Cortex of kidney (tissue), 1 donor: Measurements from ENCODE around the gene TPST2.

Experiments
- DNase-seq: peaks from one replicate; lab custom pipeline; 2025; lab: John Stamatoyannopoulos, UW

The TPST2 gene

DNA sequence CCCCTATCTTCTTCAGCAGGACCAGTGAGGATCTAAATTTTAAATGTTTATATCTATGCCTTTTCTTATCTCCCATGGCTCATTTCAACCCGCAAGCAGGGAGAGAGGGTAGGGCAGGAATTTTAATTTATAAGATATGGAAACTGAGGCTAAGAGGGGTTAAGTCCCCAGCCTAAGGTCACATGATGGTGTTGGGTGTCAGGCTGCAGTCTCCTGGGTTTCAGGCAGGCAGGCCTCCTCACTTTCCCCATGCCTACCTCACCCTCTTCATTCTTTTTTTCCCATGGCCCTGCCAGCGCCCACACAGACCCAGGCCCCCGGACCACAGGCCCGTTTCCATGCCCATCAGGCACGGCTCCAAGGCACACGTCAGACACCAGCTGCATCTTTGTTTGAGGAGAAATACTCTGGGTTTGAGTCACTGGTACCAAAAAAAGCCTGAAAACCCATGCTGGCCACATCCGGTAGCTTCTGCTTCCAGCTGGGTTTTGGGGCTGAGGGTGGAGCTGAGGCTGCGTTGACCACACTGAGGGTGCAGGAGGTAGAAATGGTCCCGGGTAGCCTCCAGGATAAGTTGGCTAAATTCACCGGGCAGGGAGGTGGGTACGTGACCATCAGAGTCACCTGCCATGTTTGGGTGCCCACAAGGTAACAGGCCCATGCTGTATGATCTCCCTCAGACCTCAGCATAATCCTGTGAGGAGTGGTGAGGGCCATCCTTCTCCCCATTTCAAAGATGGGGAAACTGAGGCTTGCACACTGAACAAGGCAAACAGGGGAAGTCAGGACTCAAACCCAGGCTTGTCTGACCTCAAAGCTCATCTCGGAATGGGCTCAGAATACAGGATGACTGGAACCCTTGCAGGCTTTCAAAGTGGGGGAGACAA lies 20.4 kb upstream of the TPST2 start:
- DNase-seq: no peak

DNA sequence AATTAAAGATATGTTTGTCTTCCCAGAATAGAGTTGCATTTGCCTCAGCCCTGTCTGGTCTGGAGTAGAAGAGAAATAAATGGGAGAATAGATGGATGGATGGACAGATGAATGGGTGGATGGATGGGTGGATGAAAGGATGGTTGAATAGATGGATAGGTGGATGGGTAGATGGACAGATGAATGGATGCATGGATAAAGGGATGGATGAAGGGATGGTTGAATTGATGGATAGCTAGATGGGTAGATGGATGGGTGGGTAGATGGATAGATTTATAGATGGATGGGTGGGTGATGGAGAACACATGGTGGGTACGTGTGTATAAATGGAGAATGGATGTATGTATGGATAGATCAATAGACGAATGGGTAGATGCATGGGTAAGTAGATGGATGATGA lies 19.4 kb upstream of the TPST2 start:
- DNase-seq: no peak

DNA sequence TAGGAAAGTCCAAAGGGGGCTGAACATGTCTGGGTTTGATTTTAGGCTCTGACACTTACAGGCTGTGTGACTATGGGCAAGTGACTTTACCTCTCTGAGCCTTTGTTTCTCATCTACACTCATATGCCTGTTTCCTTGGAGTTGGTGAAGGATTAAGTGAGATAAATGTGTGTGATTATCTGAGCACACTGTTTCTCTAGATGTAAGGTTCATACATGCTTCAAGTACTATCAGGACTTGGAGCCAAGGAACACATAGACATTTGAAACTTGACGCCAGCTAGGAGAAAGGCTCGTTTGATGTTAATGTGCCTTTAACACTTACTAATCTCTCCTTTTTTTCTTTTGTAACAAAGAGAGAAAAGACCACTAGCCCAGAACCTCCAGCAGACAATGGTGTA lies 18.2 kb upstream of the TPST2 start:
- no peak for DNase-seq

DNA sequence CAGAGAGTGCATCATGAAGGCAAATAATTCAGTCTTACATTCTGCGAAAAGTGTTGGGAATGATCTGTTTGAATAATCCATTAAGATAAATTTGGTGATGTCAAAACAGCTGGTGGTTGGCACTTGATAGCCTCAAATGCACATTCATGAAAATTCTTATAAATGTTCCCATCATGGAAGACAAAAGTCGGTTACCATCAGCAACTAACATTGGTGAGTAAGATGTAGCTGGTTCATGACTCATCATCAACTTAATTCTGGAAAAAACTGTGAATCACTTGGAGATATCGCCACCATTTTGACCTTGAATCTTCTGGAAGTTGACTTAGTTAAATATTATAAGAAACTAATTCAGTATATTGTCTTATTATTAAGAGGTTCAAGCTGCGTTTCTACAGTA lies 16.7 kb upstream of the TPST2 start:
- no peak for DNase-seq

DNA sequence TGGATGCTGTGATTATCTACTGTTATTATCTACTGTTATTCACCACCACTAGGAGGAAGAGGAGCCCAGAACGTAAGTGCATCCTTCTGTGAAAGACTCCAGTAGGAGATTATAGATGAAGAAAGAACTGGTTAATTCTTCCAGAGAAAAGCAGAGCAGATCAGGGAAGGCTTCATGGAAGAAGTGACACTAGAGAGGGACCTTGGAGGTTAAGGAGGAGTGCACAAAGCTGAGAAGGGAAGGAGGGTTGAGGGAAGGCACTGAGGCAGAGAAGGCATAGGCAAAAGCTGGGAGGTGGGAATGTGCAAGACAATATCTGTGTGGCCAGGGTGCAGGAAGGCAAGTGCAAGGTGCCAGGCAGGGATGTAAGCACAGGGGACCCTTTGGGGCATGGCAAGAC lies 14.4 kb upstream of the TPST2 start:
- no peak for DNase-seq

DNA sequence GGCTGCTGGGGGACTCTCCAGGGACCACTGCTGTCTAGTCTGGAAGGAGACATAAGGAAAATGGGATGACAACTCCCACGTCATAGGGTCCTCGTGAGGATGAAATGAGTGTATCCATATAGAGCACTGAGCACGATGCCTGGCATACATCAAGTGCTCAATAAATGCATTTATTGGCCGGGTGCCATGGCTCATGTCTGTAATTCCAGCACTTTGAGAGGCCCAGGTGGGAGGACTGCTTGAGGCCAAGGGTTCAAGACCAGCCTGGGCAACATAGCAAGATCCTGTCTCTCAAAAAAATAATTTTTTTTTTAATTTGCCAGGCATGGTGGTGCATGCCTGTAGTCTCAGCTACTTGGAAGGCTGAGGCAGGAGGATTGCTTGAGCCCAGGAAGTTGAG lies 12.2 kb upstream of the TPST2 start:
- no peak for DNase-seq

DNA sequence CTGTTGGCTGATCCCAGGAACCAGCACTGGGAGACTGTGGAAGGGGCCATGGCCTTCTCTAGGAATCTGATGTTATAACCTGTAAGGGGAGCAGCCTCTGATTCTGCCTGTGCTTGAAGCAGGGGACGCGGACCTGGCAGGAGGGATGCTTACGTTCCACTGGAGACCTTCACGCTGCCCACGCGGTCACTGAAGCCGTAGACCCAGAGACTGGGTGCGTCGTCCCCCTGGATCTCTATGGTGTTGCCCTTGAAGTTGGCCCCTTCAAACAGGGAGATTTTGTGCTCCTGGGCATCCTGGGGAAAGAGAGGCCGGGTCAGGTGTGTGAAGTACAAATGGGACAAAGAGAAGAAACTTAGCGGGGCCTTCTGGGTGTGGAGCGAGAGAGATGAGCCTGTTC lies 11.8 kb upstream of the TPST2 start:
- DNase-seq: no peak

DNA sequence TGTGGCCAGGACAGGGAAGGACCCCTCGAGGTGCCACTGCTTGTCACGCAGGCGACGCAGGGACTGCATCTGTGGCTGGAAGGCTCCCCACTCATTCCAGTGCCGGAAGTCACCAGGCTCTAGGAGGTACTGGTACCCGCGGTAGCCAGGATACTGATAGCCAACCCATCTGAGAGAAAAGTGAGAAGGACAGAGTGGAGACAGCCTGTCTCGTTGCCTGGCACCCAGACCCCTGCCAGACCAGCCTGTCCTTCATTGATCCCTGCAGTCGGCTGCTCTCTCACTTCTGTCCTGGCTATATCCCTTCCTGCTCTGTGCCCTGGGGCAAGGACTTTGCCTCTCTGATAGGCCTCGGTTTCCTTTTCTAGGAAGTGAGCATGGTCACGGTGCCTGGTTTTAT lies 9.6 kb upstream of the TPST2 start:
- no peak for DNase-seq

DNA sequence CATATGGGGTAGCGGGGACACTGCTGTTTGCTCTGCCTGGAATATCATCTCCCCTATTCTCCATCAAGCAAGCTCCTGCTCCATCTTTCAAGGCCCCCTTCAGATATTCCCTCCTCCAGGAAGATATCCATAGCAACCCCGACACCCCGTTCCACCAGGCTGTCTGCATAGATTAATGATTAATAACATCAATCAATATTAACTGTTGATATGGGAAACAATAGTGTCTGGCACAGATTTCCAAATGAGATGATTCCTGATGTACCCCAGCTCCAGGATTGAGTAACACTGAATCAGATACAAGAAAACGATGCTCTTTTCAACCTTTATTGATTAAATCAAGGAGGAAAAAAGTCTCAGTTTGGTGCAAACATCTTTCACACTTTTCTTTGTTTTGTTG lies 7.5 kb upstream of the TPST2 start:
- no peak for DNase-seq

DNA sequence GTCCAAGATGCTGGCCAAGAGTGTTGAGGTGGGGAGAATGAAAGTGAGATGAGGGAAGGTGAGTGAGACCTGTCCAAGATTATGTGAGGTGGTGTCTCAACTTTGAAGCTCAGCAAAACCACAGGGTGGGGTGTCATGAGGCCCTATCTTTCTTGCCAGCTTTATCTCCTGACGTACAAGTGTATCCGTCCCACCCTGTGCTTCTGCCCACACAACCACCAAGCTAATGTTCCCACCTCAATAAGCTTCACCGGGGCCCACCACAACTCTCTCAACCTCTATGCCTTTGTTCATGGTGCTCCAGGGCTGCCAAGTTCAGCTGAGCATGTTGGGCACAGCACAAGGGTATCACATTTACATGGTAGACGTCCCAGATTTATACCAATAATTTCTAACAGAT lies 7.1 kb upstream of the TPST2 start:
- DNase-seq: no peak

DNA sequence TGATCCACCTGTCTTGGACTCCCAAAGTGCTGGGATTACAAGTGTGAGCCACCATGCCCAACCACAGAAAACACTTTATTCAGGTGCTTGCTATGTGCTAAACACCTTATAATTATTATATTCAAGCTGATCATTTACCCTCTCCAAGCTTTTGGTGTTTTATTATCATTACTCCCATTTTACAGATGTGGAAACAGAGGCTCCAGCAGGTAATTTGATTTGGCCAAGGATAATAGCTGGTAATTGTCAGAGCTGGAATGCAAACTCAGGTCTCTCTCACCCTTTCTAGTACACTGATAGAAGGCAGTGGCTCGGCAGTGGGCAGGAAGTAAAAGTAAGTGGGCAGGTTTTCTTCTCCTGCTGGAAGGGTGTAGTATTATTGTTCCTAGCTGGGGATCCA lies 3.8 kb upstream of the TPST2 start:
- DNase-seq: no peak

DNA sequence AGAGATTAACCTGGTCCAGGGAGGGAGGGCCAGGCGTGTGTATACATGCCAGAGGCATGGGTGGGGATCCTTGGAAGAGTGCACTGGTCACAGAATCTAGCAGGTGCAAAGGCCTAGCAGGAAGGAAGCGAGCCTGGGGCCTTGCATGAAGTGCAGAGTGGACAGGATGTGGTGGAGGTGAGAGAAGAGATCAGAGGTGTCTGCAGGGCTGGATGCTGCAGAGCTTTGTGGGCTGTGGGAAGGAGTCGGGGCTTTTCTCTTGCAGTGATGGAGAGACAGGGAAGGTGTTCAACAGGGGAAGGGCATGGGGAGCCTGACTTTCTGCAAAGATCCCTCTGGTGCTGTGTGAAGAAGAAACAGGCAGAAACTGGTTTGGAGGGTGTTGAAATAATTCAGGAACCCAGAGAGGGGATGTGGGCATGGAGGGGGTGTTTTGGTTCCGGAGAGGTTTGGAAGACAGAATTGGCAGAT lies 2.5 kb upstream of the TPST2 start:
- DNase-seq: no peak

DNA sequence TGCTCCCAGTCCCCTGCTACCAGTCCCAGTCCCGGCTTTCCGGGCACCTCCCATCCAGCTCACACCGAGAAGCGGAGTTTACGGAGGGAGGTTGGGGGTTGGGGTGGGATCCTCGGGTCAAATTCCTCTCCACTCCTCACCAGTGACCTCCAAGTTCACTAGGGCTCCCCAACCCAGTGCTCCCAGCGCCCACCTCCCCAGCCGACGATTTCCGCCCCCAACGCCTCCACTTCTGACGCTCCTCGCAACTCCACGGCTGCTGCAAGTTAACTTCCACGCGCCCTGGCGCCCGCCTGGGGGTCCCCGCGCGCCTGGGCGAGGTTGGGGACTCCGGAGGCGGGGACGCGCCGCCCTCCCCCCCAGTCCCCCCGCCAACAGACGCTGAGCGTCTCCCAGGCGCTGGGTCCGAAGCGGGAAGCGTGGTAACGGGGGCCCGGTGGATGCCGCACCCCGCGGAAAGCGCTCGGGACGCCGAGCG lies 526 bp downstream of the TPST2 start:
- no peak for DNase-seq

DNA sequence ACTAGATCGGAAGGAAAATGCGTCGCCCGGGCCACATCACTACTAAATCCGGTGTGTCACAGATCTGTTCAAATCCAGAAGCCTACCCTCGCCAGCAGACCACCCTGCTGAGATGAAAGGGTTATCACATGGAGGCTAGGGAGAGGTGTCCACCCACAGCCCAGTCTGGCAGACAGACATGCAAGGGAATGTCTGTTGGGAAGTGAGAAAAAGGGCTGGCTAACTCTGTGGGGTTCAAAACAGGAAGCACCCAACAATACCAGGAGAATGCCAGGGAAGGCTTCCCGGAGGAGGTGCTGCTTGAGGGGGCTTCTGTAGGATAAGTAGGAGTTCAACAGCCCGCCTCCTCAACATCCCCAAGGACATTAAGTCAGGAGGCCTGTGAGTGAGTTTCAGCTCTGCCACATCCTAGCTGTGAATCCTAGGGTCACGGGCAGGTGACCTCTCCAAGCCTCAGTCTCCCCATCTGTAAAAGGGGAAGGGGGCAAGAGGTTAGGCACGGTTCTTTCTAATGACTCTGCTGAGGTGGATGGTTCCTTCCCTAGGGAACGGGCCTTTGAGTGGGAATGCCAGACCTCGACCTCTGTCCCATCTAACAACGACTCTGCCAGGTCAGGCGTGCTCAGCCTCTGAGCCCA lies 1.1 kb downstream of the TPST2 start:
- no peak for DNase-seq

DNA sequence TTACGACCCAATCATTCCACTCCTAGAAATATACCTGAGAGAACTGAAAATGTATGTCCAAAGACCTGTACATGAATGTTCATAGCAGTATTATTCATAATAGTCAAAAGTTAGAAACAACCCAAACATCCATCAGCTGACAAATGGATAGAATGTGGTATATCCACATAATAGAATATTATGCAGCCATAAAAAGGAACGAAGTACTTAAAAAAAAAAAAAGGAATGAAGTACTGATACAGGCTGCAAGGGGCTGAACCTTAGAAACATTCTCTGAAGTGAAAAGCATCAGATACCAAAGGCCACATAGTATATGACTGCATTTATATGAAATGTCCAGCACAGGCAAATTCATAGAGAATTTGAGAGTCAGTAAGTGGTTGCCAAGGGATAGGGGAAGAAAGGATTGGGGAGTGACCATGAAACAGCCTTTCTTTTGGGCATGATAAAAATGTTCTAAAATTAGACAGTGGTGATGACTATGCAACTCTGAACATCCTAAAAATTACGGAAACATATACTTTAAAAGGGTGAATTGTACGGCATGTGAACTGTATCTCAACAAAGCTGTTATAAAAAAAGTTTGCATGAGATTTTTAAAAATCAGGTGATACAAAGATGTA lies 1.8 kb downstream of the TPST2 start:
- DNase-seq: no peak

DNA sequence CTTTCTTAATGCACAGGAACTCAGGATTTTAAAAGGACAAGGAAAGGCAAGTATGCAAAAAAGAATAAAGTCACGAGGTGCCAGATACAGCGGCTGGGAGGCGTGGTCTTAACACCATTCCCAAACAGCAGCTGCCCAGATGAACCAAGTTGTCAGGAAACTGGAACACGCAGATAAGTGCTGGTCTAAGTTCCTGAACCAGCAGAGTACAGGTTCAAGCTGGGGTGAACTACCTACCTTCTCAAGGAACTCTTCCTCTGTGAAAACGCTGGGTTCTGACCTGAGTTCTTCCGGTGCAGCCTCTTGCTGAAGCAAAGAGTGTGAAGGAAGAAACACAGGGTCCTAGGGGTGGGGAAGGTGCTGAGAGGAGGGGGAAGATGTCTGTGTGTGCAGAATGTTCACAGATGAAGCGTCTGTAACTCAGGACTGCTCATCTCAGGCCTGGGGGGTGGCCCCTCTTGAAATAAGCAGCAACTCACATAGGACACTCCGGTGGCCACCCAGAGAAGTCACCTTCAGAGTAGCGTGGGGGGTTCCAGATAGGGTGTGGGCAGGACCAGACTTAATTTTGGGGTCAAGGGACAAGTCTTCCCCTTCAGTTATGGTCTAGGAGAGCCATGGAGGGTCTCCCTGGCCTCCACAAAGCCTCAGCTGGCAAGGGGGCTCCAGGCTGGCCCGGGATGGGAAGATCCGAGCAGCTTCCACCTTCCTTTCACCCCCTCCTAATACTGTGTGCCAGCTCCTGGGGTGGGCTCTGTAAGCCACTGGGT lies 3.2 kb downstream of the TPST2 start:
- DNase-seq: no peak

DNA sequence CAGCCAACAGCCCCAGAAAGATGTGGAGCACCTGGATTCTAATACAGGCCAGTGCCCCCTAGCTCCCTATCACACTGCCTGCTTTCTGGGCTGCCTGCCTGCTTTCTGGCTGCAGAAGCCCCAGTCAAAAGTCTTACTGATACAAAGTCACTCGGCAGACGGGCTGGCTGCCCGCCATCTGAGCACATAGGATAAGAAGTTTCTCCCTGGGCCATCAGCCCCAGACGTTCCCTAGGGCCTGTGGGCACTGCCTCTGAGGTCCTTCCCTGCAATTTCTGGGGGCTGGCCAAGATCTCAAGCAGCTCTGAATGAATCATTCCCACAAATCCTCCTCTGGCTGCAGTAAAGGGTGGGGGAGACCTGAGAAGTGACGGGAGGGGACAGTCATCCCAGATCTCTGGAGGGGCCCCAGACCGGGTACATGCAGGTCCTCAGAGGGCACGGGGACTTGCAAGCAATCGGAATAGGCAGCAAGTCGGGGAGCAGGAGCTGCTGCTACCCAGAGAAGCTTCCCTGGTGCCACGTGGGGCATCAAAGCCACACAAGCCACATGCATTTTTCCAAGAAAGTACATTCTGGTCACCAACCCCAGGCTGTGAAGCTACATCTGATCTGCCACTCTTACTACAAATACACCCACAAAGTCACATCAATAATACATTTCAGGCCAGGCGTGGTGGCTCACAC lies 4.7 kb downstream of the TPST2 start:
- DNase-seq: no peak

DNA sequence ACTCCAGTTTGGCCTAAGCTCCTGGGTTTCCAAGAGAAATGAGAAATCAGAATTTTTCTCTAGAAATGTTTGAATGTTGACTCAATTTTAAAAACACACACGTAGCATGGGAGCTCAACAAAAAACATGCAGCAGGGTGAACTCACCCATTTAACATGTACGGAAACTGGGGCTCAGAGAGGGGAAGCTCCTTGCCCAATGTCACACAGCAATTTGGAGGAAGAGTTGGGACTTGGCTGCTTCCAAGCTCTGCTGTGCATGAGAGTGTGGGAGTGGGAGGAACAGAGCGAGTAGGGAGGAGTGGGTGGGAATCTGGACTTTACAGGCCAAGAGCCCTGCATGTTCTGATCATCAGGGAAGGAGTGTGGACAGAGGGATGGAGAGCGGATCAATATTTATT lies 5.9 kb downstream of the TPST2 start:
- no peak for DNase-seq

DNA sequence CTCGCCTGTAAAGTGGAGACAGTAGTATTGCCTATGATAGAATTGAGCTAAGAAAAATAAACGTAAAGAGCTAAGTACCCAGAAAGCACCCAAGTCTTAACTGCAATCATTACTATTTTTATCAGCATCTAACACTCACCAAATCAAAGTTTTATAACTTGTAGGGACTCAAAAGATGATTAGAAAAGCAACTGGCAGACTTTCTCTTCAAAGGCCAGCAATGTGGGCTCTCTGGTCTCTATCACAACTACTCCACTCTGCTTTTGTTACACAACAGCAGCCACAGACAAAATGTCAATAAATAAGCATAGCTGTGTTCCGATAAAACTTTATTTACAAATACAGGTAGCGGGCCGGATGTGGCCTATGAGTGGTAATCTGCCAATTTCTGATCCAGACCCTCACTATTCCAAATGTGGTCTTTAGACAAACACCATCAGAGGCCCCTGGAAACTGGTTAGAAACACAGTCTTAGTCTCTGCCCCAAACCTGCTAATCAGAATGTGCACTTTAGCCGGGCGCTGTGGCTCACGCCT lies 8.2 kb downstream of the TPST2 start:
- DNase-seq: no peak

DNA sequence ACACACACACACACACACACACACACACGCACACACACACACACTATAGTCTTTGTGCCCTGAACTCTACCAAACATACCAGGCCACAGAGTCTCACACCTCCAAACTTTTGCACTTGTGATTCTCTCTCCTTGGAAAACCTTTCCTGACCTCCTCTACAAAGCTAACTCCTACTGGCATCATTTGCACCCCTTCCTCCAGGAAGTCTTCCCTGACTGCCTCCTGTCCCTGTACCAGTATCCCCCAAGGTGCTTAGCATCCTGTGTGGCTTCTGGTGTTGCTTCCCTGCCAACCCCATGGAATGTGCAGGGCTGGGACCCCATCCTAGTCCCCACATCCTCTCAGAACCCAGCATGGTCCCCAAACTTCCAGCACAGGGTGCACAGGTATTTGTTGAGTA lies 8.9 kb downstream of the TPST2 start:
- DNase-seq: no peak

DNA sequence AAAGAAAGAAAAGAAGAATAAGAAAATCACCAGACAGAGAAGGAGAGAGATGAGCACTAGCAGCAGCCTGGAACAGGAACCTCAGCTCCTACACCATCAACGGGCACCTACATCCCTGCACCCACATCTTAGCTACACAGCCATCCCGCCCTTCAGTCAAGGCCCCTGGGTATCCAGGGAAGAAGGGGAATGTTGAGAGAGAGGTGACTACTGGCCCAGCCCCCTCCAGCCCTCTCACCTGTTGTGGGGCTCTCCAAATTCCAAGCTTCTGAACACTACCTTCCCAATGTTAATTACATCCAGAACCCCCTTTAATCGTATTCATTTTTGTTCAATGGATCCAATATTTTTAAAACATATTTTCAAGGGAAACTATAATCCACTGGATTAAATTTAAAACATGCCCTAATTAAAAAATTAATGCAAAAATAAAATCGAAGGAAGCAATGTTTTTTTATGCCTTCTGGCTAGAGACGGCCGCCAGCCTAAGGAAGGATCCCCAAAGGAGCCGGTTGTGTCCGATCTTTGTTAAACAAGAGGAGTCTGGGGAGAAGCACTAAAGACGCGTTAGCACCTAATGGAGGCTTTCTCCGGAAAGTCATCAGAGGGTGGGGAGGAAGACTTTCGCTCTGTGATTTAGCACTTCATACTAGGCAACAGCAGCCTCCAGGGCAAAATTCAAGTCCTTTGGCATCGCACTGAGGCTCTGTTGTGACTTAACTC lies 9.5 kb downstream of the TPST2 start:
- no peak for DNase-seq
